MCF 10A (cell line): ENCODE data around the gene TMEM131L. TPM values are rescaled to one million over a fixed set of nuclear protein-coding genes. Genes with fewer than 3 reads are reported as not detected.

Experiments used
- BruUV-seq: library from RNA; stranded (reverse); fragments of 400-500 nt; replicated peaks from 2 replicates; lab custom pipeline; 2021; lab: Mats Ljungman, UMichigan
- CTCF ChIA-PET: fragments of 300-600 bp; sonication (Branson Sonifier 250); formaldehyde crosslinking; extraction: SDS; loops from one replicate; lab custom pipeline; 2021; ENCODE audit warnings: antibody characterized with exemption, inconsistent platforms; lab: Yijun Ruan, JAX
- POLR2A ChIA-PET: fragments of 300-600, 350-650 bp; sonication (Branson Sonifier 250); formaldehyde crosslinking; extraction: SDS; loops from one replicate; lab custom pipeline; 2020; ENCODE audit warnings: antibody characterized with exemption, inconsistent platforms; lab: Yijun Ruan, JAX
- DNase-seq: peaks from one replicate; pipeline ENCODE4 v3.0.0-alpha.2; 2018; ENCODE audit not compliant: unreplicated experiment
- H3K27ac Mint-ChIP-seq: one replicate; pipeline ENCODE4 v1.8.0; 2022; ENCODE audit warnings: mild to moderate bottlenecking, low read depth, mixed read lengths; ENCODE audit not compliant: unreplicated experiment
- H3K27me3 Mint-ChIP-seq: one replicate; pipeline ENCODE4 v1.8.0; 2022; ENCODE audit warnings: mixed read lengths; ENCODE audit not compliant: insufficient read depth, unreplicated experiment
- H3K36me3 Mint-ChIP-seq: one replicate; pipeline ENCODE4 v1.8.0; 2022; ENCODE audit warnings: mild to moderate bottlenecking, moderate library complexity, mixed read lengths; ENCODE audit not compliant: insufficient read depth, unreplicated experiment
- H3K4me1 Mint-ChIP-seq: one replicate; pipeline ENCODE4 v1.8.0; 2022; ENCODE audit warnings: mixed read lengths; ENCODE audit not compliant: insufficient read depth, unreplicated experiment
- H3K4me3 Mint-ChIP-seq: one replicate; pipeline ENCODE4 v1.8.0; 2022; ENCODE audit warnings: mild to moderate bottlenecking, moderate library complexity, mixed read lengths; ENCODE audit not compliant: unreplicated experiment
- H3K9me3 Mint-ChIP-seq: one replicate; pipeline ENCODE4 v1.8.0; 2022; ENCODE audit warnings: mixed read lengths; ENCODE audit not compliant: unreplicated experiment
- intact Hi-C: fragments of 100-400 bp; cut with micrococcal nuclease; formaldehyde crosslinking; loops from 2 replicates; pipeline ENCODE4 v1.14.1; 2022
- total RNA-seq: library from RNA; stranded (reverse); gene quantifications from 2 replicates; pipeline ENCODE4 v1.2.3, GENCODE V29; 2022
- TF ChIP-seq, protein P1 (sequence below): fragments of 200-600 bp; IDR thresholded peaks from one replicate; pipeline ENCODE4 v1.8.0; 2022; ENCODE audit warnings: antibody characterized with exemption, mild to moderate bottlenecking; ENCODE audit not compliant: unreplicated experiment

TMEM131L gene
- total RNA-seq, 1 experiment from 2014 or later: 10.1 TPM

DNA sequence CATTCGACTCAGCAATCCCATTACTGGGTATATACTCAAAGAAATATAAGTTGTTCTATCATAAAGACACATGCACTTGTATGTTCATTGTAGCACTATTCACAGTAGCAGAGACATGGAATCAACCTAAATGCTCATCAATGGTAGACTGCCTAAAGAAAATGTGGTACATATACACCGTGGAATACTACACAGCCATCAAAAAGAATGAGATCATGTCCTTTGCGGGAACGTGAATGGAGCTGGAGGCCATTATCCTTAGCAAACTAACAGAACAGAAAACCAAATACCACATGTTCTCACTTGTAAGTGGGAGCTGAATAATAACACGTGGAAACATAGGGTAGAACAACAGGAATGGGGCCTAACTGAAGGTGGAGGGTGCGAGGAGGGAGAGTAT lies 44.9 kb downstream of the TMEM131L start:
- no peaks in the 10 kb centered on the region for H3K27me3 Mint-ChIP-seq
- no peaks in the 10 kb centered on the region for H3K9me3 Mint-ChIP-seq
- H3K4me3 Mint-ChIP-seq: no peak overlapping the region
- H3K4me1 Mint-ChIP-seq: peaks cover 34% of the 10 kb centered on the region
- TF ChIP-seq, protein P1, sequence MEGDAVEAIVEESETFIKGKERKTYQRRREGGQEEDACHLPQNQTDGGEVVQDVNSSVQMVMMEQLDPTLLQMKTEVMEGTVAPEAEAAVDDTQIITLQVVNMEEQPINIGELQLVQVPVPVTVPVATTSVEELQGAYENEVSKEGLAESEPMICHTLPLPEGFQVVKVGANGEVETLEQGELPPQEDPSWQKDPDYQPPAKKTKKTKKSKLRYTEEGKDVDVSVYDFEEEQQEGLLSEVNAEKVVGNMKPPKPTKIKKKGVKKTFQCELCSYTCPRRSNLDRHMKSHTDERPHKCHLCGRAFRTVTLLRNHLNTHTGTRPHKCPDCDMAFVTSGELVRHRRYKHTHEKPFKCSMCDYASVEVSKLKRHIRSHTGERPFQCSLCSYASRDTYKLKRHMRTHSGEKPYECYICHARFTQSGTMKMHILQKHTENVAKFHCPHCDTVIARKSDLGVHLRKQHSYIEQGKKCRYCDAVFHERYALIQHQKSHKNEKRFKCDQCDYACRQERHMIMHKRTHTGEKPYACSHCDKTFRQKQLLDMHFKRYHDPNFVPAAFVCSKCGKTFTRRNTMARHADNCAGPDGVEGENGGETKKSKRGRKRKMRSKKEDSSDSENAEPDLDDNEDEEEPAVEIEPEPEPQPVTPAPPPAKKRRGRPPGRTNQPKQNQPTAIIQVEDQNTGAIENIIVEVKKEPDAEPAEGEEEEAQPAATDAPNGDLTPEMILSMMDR: no peak
- no TSS peak for BruUV-seq
- no peak for DNase-seq
- POLR2A ChIA-PET: no interaction called here
- no peak overlapping the region for H3K27ac Mint-ChIP-seq
- intact Hi-C loops: no loop called here
- CTCF ChIA-PET: no interaction called here
- no peaks in the 10 kb centered on the region for H3K36me3 Mint-ChIP-seq

DNA sequence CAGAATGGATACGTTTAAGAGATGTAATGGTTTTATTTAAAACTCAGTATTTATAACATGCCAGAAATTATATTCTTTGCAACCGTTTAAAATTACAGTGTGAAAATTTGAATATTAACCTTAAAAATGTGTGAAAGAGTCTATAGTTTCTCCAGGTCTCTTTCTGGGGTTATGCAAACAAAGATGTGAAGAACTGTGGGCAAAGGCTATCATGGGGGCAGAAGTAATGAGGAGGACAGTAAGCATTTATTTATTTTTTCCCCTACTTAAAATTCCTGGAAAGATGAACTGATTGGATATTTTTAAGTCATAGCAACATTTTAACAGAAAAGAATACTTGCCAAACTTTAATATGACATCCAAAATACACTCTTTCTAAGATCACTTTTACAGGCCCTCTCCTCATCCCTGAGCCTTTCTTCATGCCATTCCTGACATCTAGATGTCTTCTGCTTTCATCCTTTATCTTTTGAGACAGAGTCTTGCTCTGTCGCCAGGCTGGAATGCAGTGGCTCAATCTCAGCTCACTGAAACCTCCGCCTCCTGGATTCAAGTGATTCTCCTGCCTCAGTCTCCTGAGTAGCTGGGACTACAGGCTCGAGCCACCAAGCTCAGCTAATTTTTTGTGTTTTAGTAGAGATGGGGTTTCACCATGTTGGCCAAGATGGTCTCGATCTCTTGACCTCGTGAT lies 46.1 kb downstream of the TMEM131L start:
- Mint-ChIP-seq H3K4me1 (peaks cover 31% of the 10 kb centered on the region), H3K4me3 (no peak overlapping the region), H3K36me3 (no peaks in the 10 kb centered on the region), H3K27ac (no peak overlapping the region), H3K27me3 (no peaks in the 10 kb centered on the region), H3K9me3 (no peaks in the 10 kb centered on the region)
- ChIA-PET CTCF (interaction anchor here (0.6 to 1.6 kb wide), 4 partner anchors 19 to 516 kb away, joined by 3 to 4 read pairs (median 4); no protein-coding TSS in a partner anchor), POLR2A (no interaction called here)
- intact Hi-C loops: no loop called here
- no peak for DNase-seq
- no TSS peak for BruUV-seq
- TF ChIP-seq, protein P1: no peak

DNA sequence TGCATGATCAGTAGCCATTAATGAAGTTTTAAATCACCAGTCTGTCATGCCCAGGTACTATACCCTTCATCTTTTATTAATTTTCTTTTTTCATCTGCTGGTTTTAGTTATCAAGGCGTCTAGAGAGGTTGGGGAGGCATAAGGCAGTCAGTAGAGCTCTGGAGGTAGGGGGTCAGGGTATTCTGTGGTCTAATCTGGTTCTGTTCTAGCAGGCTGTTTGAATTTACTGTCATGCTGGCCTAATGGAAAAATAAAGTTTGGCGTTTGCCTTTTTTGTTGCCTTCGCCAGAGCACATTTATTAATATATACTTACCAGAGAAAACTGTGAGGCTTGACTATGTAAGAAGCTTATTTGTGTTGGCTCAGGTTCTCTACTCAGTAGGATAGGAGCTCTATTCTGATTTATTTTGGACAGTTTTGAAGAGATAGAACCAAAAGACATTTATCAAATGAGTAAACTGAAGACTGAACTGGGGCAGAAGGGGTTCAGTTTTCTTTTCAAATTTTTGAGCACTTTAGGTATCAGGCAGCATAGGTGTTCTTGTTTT lies 46.9 kb downstream of the TMEM131L start:
- Mint-ChIP-seq H3K4me3 (no peak overlapping the region), H3K27me3 (no peaks in the 10 kb centered on the region), H3K9me3 (no peaks in the 10 kb centered on the region), H3K4me1 (peaks cover 32% of the 10 kb centered on the region), H3K36me3 (peaks cover 2% of the 10 kb centered on the region), H3K27ac (peak overlapping the region; percentile 42)
- TF ChIP-seq, protein P1: no peak
- BruUV-seq: no TSS peak
- DNase-seq: no peak
- intact Hi-C loops: no loop called here
- ChIA-PET POLR2A (interaction anchor here (0.7 to 1.4 kb wide), 6 partner anchors 12 to 34 kb away, joined by 3 read pairs; no protein-coding TSS in a partner anchor), CTCF (interaction anchor here (0.6 to 1.6 kb wide), 4 partner anchors 19 to 517 kb away, joined by 3 to 4 read pairs (median 4); no protein-coding TSS in a partner anchor)

DNA sequence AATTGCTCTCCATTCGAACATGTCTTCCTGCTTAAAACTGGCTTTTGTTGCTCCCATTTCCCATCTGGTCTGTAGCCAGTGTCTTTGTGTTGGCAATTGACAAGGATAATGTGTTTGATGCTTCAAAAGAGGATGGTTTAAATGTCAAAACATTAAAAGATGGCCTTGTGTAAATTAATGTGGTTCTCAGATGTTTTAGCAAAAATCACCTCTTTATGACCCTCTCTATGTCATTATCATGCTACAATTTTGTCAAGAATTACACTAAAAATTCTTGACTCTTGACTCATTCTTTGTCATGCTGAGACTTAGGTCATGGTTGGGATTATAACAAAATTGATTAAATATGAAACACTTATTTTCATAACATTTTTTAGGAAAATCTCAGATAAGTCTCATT lies 47.4 kb downstream of the TMEM131L start:
- BruUV-seq: no TSS peak
- DNase-seq: peak; percentile 20
- peak overlapping the region; percentile 42 for H3K27ac Mint-ChIP-seq
- peaks cover 32% of the 10 kb centered on the region for H3K4me1 Mint-ChIP-seq
- ChIA-PET POLR2A (interaction anchor here (0.6 to 1.4 kb wide), 9 partner anchors 12 to 816 kb away, joined by 3 to 4 read pairs (median 3); no protein-coding TSS in a partner anchor), CTCF (interaction anchor here (0.9 to 1.6 kb wide), 2 partner anchors 18 to 48 kb away, joined by 3 to 4 read pairs; no protein-coding TSS in a partner anchor)
- no peak overlapping the region for H3K4me3 Mint-ChIP-seq
- intact Hi-C loops: no loop called here
- no peaks in the 10 kb centered on the region for H3K9me3 Mint-ChIP-seq
- H3K27me3 Mint-ChIP-seq: no peaks in the 10 kb centered on the region
- peaks cover 7% of the 10 kb centered on the region for H3K36me3 Mint-ChIP-seq
- TF ChIP-seq, protein P1: no peak
